GM18499 (cell line): ENCODE data around the gene UACA.

ENCODE experiments used
- ATAC-seq: cut with Tn5 transposase; IDR thresholded peaks from one replicate; pipeline ENCODE4 v1.9.1; 2021; ENCODE audit warnings: moderate number of reproducible peaks; ENCODE audit not compliant: insufficient read depth, unreplicated experiment

UACA gene

GRCh38 chr15:70715840-70716485 lies 47.4 kb downstream of the UACA start:
- ATAC-seq: no peak

DNA sequence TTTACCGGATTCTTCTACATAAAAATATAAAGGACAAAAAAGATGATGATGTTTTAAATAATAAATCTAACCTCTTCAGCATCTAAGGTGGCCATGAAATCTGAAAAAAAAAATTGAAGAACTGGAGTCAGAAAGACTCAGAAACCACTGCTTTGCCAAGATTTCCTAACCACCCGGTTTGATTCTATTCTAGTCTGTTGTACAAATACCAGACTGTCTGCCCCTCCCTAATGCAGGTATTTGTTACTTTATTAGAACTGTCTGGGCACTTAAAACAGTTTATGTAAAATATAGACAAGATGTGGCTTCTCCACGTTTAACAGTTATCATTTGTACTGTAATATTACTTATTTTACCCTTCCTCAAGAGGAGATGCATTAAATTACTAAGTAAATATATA lies 48.8 kb downstream of the UACA start:
- no peak for ATAC-seq

GRCh38 chr15:70714015-70714414 lies 49.3 kb downstream of the UACA start:
- no peak for ATAC-seq

- no peak for ATAC-seq
Measured at GRCh38 chr15:70712271-70712670, 51.1 kb downstream of the UACA start.

GRCh38 chr15:70710714-70711113 lies 52.6 kb downstream of the UACA start:
- ATAC-seq: no peak

- ATAC-seq: no peak
Measured at GRCh38 chr15:70708839-70709238, 54.5 kb downstream of the UACA start.

DNA sequence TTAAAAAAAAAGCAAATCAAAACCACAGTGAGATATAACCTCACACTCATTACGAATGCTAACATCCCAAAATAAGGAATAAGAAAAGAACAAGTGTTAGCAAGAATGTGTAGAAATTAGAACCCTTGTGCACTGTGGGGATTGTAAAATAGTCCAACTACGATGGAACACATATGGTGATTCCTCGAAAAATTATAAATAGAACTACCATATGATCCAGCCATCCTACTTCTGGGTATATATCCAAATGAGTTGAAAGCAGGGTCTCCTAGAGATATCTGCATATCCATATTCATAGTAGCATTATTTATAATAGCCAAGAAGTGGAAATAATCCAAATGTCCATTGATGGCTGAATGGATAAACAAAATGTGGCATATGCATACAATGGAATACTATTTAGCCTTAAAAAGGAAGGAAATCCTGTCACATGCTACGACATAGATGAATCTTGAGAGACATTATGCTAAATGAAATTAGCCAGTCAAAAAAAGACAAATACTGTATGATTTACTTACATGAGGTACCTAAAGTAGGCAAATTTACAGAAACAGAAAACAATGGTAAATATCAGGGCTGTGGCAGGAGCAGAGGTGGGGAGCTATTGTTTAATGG lies 55.6 kb downstream of the UACA start:
- ATAC-seq: no peak

GRCh38 chr15:70704731-70705130 lies 58.6 kb downstream of the UACA start:
- ATAC-seq: no peak

- ATAC-seq: no peak
Measured at GRCh38 chr15:70704166-70704565, 59.2 kb downstream of the UACA start.

GRCh38 chr15:70703096-70703878 lies 60.1 kb downstream of the UACA start:
- no peak for ATAC-seq

- ATAC-seq: no peak
Measured at GRCh38 chr15:70702584-70702983, 60.8 kb downstream of the UACA start.

- no peak for ATAC-seq
Measured at GRCh38 chr15:70701891-70702568, 61.3 kb downstream of the UACA start.

DNA sequence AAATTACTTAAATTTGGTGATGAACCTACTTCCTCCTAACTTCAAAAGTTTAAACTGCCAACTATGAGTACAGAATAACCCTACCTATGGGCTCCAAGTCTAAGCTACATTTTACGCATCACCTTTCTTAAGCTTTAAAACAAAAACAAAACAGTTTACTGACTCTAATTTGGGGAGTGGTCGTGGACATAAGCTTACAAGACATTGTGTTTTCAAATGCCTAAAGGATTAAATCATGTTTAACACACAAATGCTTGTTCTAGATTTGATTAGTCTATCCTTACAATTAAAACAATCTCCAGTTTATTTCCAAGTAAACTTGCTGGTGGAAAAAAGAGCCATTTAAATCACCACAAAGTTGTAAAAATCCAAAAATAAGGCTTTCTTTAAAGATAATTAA lies 62.2 kb downstream of the UACA start:
- no peak for ATAC-seq

DNA sequence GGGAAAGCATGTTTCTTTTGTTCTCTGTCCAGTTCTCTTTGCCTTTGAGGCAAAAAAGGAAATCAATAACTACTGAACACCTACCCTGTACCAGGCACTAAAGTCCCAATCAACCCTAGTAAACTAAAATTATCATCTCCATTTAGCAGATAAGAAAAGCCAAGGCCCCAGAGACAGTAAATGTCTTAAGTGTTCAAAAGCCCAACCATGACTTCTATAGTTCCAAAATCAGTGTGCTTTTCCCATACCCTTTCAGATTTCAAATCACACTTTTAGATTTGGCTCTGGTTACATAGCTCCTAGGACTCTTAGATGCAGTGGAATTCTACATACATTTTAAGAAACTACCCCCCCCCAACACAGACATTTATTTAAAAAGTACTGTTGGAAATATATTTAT lies 63.5 kb downstream of the UACA start:
- ATAC-seq: no peak

- ATAC-seq: no peak
Measured at GRCh38 chr15:70698836-70699390, 64.4 kb downstream of the UACA start.

DNA sequence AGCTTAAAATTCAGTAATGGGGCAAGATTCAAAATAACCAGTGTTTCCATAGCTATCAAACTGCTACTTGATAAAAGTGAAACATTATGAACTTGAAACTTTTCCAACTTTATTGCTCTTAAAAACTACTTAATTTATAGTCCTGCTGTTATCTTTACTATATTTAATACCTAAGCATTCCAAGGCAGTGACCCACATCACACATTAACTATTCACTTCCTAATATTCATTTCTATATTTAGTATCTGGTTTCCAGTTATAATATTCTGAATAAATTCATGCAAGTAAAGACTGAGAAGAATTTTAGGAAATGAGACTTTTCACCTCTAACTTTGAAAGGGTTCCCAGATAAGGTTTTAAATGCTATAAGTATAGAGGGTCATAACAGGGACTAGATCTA lies 64.9 kb downstream of the UACA start:
- no peak for ATAC-seq

GRCh38 chr15:70690491-70691276 lies 72.7 kb downstream of the UACA start:
- no peak for ATAC-seq

GRCh38 chr15:70690021-70690420 lies 73.3 kb downstream of the UACA start:
- no peak for ATAC-seq

DNA sequence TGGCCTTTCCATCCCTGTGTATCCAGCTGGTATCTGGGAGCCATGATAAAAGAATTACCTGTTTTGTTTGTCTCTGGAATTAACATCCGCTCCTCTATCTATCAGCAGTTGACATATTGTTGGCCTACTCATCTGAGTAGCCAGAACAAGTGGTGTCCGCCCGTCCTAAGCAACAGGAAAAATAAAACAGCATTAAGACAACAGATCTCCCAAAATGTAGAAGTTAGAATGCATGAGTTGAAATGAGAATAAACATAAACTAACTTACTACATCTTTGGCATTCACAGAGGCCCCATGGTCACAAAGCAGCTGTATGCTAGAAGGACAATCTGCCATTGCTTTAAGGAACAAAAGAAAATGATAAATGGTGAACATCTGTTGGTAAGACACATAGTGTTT lies 75.9 kb downstream of the UACA start:
- no peak for ATAC-seq

- no peak for ATAC-seq
Measured at GRCh38 chr15:70680817-70681216, 82.5 kb downstream of the UACA start.
